Uterus (tissue), 2 donors: ENCODE measurements around the gene ZMYND8.

Source experiments
- POLR2A ChIP-seq, 2 donors: fragments of 450-650 bp; IDR thresholded peaks; one replicate each; pipeline ENCODE4 v1.6.1; 2016; ENCODE audit warnings: antibody characterized with exemption in 2 of 2, mild to moderate bottlenecking in 1 of 2, moderate library complexity in 1 of 2
- TF ChIP-seq, protein P1 (sequence below), 4 experiments: fragments of 200-600 bp in 2 of 4; fragments of 450-650 bp in 2 of 4; sonication (generic) in 2 of 4; IDR thresholded peaks; one replicate each; pipeline ENCODE4 v1.5.1; 2016 to 2019; ENCODE audit warnings: antibody characterized with exemption in 4 of 4, mild to moderate bottlenecking in 2 of 4, moderate library complexity in 1 of 4

DNA sequence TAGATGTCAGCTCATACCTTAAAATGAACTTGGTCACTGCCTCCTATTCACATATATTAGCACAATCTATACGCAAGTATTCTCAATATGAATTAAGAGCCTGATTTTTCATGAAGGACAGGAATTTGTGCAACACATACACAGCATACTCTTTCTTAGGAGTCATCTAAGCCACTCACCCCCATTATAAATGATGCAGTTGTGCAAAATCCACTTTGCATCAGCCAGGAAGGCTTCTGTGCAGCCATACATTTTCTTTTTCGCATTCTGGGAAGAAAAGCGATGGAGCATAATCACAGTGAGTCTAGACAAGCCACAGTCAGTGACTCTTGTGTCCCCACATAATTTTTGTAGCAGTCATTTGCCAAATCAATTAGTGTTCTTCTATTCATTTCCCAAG, 66.5 kb downstream of the ZMYND8 start:
- TF ChIP-seq, protein P1, sequence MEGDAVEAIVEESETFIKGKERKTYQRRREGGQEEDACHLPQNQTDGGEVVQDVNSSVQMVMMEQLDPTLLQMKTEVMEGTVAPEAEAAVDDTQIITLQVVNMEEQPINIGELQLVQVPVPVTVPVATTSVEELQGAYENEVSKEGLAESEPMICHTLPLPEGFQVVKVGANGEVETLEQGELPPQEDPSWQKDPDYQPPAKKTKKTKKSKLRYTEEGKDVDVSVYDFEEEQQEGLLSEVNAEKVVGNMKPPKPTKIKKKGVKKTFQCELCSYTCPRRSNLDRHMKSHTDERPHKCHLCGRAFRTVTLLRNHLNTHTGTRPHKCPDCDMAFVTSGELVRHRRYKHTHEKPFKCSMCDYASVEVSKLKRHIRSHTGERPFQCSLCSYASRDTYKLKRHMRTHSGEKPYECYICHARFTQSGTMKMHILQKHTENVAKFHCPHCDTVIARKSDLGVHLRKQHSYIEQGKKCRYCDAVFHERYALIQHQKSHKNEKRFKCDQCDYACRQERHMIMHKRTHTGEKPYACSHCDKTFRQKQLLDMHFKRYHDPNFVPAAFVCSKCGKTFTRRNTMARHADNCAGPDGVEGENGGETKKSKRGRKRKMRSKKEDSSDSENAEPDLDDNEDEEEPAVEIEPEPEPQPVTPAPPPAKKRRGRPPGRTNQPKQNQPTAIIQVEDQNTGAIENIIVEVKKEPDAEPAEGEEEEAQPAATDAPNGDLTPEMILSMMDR (IDR thresholded peaks at IDR 0.05) = no peak
- TF ChIP-seq POLR2A (IDR thresholded peaks at IDR 0.05) = no peak
